Transverse colon (tissue), 4 donors: Measurements from ENCODE around the gene UBQLN4. TPM values are rescaled to one million over a fixed set of nuclear protein-coding genes. Genes with fewer than 3 reads are reported as not detected.

Experiments used
- DNase-seq: peaks from one replicate; pipeline ENCODE4 v3.0.0-alpha.2; 2019
- H3K27ac ChIP-seq, 4 donors: fragments of 200-600 bp; sonication (generic); 2 replicates each; pipeline ENCODE4 v1.5.1; 2016 to 2018; ENCODE audit warnings: inconsistent platforms in 4 of 4
- H3K27me3 ChIP-seq: fragments of 200-600 bp; sonication (generic); 2 replicates; pipeline ENCODE4 v1.5.1; 2017; ENCODE audit warnings: inconsistent platforms
- H3K36me3 ChIP-seq, 4 donors: fragments of 200-600 bp; sonication (generic); 2 replicates each; pipeline ENCODE4 v1.5.1; 2017 to 2019; ENCODE audit warnings: inconsistent platforms in 4 of 4
- H3K4me1 ChIP-seq, 4 donors: fragments of 200-600 bp; sonication (generic); 2 replicates each; pipeline ENCODE4 v1.5.1; 2017 to 2020; ENCODE audit warnings: inconsistent platforms in 4 of 4
- H3K4me3 ChIP-seq, 4 donors: fragments of 200-600 bp; sonication (generic); 1 replicate in 1 of 4; 2 replicates in 3 of 4; pipeline versions ENCODE4 v1.5.1 to v1.6.1; 2017 to 2019; ENCODE audit warnings: inconsistent platforms in 4 of 4
- H3K9me3 ChIP-seq, 2 donors: fragments of 200-600 bp; sonication (generic); 2 replicates each; pipeline ENCODE4 v1.5.1; 2017 to 2019; ENCODE audit warnings: inconsistent platforms in 2 of 2
- CTCF ChIP-seq, 5 experiments: fragments of 200-600 bp in 3 of 5; fragments of 450-650 bp in 2 of 5; sonication (generic) in 3 of 5; IDR thresholded peaks; 1 replicate in 2 of 5; 2 replicates in 3 of 5; pipeline ENCODE4 v1.5.1; 2016 to 2017; ENCODE audit warnings: antibody characterized with exemption in 5 of 5, inconsistent platforms in 3 of 5, mild to moderate bottlenecking in 2 of 5, moderate library complexity in 1 of 5
- EP300 ChIP-seq: sonication (generic); formaldehyde crosslinking; IDR thresholded peaks from one replicate; pipeline ENCODE4 v1.6.1; 2017; ENCODE audit warnings: antibody characterized with exemption, low read depth
- POLR2A ChIP-seq: fragments of 450-650 bp; IDR thresholded peaks from one replicate; pipeline ENCODE4 v1.6.1; 2016; ENCODE audit warnings: antibody characterized with exemption, mild to moderate bottlenecking, moderate library complexity
- POLR2AphosphoS5 ChIP-seq, 3 donors: sonication (generic); formaldehyde crosslinking; IDR thresholded peaks; one replicate each; pipeline ENCODE4 v1.6.1; 2016; ENCODE audit warnings: antibody characterized with exemption in 3 of 3
- WGBS, 2 donors: methylation state at CpG; one replicate each; pipeline ENCODE4 v1.1.5; 2018; ENCODE audit warnings: low coverage in 1 of 2; 5-methylcytosine and 5-hydroxymethylcytosine counted together
- in situ Hi-C, 4 donors: fragments of 200-750 bp; cut with MboI; loops; one replicate each; pipeline versions ENCODE4 v1.15.0 to v1.15.1; 2017; ENCODE audit warnings: low sequenced_read_pairs in 3 of 4, low pct_ligation_motif_present in 1 of 4, low pct_unique_long_range_greater_than_20kb in 1 of 4
- intact Hi-C: fragments of 100-400 bp; cut with DNase I; formaldehyde crosslinking; loops from one replicate; pipeline ENCODE4 v1.15.1; 2023; ENCODE audit warnings: low total_unique reads
- total RNA-seq, 4 donors: library from RNA; depleted of rRNA; stranded (reverse); fragments of >200 nt; gene quantifications; one replicate each; pipeline ENCODE4 v1.1.0, GENCODE V29; 2016

The UBQLN4 gene
- total RNA-seq, 4 donors from 2014 or later = 7.9 to 21.3 (median 16.1) TPM

GRCh38 chr1:156075162-156075561 lies 21.6 kb upstream of the UBQLN4 start:
- Histone ChIP-seq H3K27ac (no peak overlapping the region), H3K9me3 (no peaks in the 10 kb centered on the region), H3K36me3 (no peaks in the 10 kb centered on the region), H3K27me3 (no peaks in the 10 kb centered on the region), H3K4me3 (no peak overlapping the region), H3K4me1 (peaks cover 0 to 6% (median 0%) of the 10 kb centered on the region in 4 donors)
- TF ChIP-seq CTCF (IDR thresholded peaks at IDR 0.05) (no peak), EP300 (no peak), POLR2AphosphoS5 (IDR thresholded peaks at IDR 0.05) (no peak), POLR2A (no peak)
- DNase-seq = no peak
- 72% methylated on average over 3 of the region's 3 CpGs; no CpG with 5 or more reads in 1 of the 2 donors for WGBS, 2 donors
- in situ Hi-C loops (loop anchor here in 1 of 4 donors (25.0 kb wide), 1 partner anchor 137 kb away; the partner anchor contains the start of gene PMF1), intact Hi-C loops (no loop called here)

GRCh38 chr1:156074661-156075060 lies 21.1 kb upstream of the UBQLN4 start:
- intact Hi-C loops (no loop called here), in situ Hi-C loops (loop anchor here in 1 of 4 donors (25.0 kb wide), 1 partner anchor 138 kb away; the partner anchor contains the start of gene PMF1)
- Histone ChIP-seq H3K36me3 (peaks cover 0 to 4% (median 0%) of the 10 kb centered on the region in 4 donors), H3K4me1 (peaks cover 0 to 6% (median 0%) of the 10 kb centered on the region in 4 donors), H3K27ac (no peak overlapping the region), H3K27me3 (no peaks in the 10 kb centered on the region), H3K4me3 (no peak overlapping the region), H3K9me3 (no peaks in the 10 kb centered on the region)
- 59 to 90% methylated on average over 2 to 8 of the region's 8 CpGs for WGBS, 2 donors
- no peak for TF ChIP-seq EP300
- DNase-seq = no peak

- intact Hi-C loops (no loop called here), in situ Hi-C loops (no loop called here)
- peaks cover 0 to 6% (median 0%) of the 10 kb centered on the region in 4 donors for H3K4me1 ChIP-seq
- no peaks in the 10 kb centered on the region for H3K9me3 ChIP-seq
- TF ChIP-seq POLR2AphosphoS5 (IDR thresholded peaks at IDR 0.05) (no peak), POLR2A (no peak), EP300 (no peak), CTCF (IDR thresholded peaks at IDR 0.05) (no peak)
- H3K4me3 ChIP-seq = no peak overlapping the region
- no peaks in the 10 kb centered on the region for H3K27me3 ChIP-seq
- H3K36me3 ChIP-seq = peaks cover 0 to 8% (median 0%) of the 10 kb centered on the region in 4 donors
- no peak for DNase-seq
- 69 to 80% methylated on average over 5 of the region's 5 CpGs for WGBS, 2 donors
- no peak overlapping the region for H3K27ac ChIP-seq
Observed at GRCh38 chr1:156073740-156074139, 20.1 kb upstream of the UBQLN4 start.

GRCh38 chr1:156073110-156073687 lies 19.6 kb upstream of the UBQLN4 start:
- TF ChIP-seq CTCF (IDR thresholded peaks at IDR 0.05) = no peak
- TF ChIP-seq POLR2AphosphoS5 (IDR thresholded peaks at IDR 0.05) = no peak
- TF ChIP-seq POLR2A = no peak
- TF ChIP-seq EP300 = no peak
- 25% methylated on average over 1 of the region's 1 CpG; no CpG with 5 or more reads in 1 of the 2 donors for WGBS, 2 donors

More at GRCh38 chr1:156073110-156073687, 19.6 kb upstream of the UBQLN4 start:
- Histone ChIP-seq H3K9me3 (no peaks in the 10 kb centered on the region), H3K4me3 (no peak overlapping the region), H3K4me1 (peaks cover 0 to 6% (median 0%) of the 10 kb centered on the region in 4 donors), H3K36me3 (peaks cover 0 to 8% (median 0%) of the 10 kb centered on the region in 4 donors), H3K27ac (no peak overlapping the region), H3K27me3 (no peaks in the 10 kb centered on the region)
- no peak for DNase-seq
- intact Hi-C loops (no loop called here), in situ Hi-C loops (no loop called here)
